IMR-90 (cell line): ENCODE measurements around the gene SPDYE18.
"Not testable (repeated sequence)": the region's sequence is repeated elsewhere in the genome, so short reads cannot be mapped to it uniquely, and the experiment has no call there.

Experiments used
- BHLHE40 ChIP-seq: fragments of 150-350 bp; IDR thresholded peaks from 2 replicates; pipeline ENCODE4 v1.6.1; 2016; ENCODE audit warnings: mild to moderate bottlenecking, low read depth, low read length
- CEBPB ChIP-seq: IDR thresholded peaks from 2 replicates; pipeline ENCODE4 v1.6.1; 2012; ENCODE audit warnings: low read depth, low read length, improper control_type of control experiment
- CHD1 ChIP-seq: IDR thresholded peaks from 2 replicates; pipeline ENCODE4 v1.6.1; 2012; ENCODE audit warnings: low read depth, low read length, improper control_type of control experiment
- ELK1 ChIP-seq: fragments of 150-350 bp; IDR thresholded peaks from 2 replicates; pipeline ENCODE4 v1.6.1; 2016; ENCODE audit warnings: low read depth, mild to moderate bottlenecking, low read length, moderate library complexity, borderline replicate concordance
- MAFK ChIP-seq: IDR thresholded peaks from 2 replicates; pipeline ENCODE4 v1.6.1; 2012; ENCODE audit warnings: low read depth, low read length, improper control_type of control experiment
- MAZ ChIP-seq: IDR thresholded peaks from 2 replicates; pipeline ENCODE4 v1.6.1; 2012; ENCODE audit warnings: low read depth, mild to moderate bottlenecking, low read length, improper control_type of control experiment, moderate library complexity, borderline replicate concordance
- MXI1 ChIP-seq: IDR thresholded peaks from 2 replicates; pipeline ENCODE4 v1.6.1; 2012; ENCODE audit warnings: low read depth, mild to moderate bottlenecking, low read length, moderate library complexity, borderline replicate concordance
- NFE2L2 ChIP-seq: fragments of 150-350 bp; IDR thresholded peaks from 2 replicates; pipeline ENCODE4 v1.6.1; 2016; ENCODE audit warnings: low read depth, mild to moderate bottlenecking, low read length
- POLR2A ChIP-seq: IDR thresholded peaks from 2 replicates; pipeline ENCODE4 v1.6.1; 2012; ENCODE audit warnings: mild to moderate bottlenecking, low read depth, low read length
- RAD21 ChIP-seq: IDR thresholded peaks from 2 replicates; pipeline ENCODE4 v1.6.1; 2012; ENCODE audit warnings: low read length, improper control_type of control experiment
- RFX5 ChIP-seq: IDR thresholded peaks from 2 replicates; pipeline ENCODE4 v1.8.0; 2012; ENCODE audit warnings: low read depth, mild to moderate bottlenecking, low read length, moderate library complexity
- SMC3 ChIP-seq: fragments of 150-350 bp; IDR thresholded peaks from 2 replicates; pipeline ENCODE4 v1.6.1; 2016; ENCODE audit warnings: low read depth, mild to moderate bottlenecking, antibody characterized with exemption, low read length, moderate library complexity
- TF ChIP-seq, protein P1 (sequence below): fragments of 150-350 bp; IDR thresholded peaks from 2 replicates; pipeline ENCODE4 v1.6.1; 2017; ENCODE audit warnings: mild to moderate bottlenecking, antibody characterized with exemption, low read length, low read depth
- TF ChIP-seq, protein P2 (sequence below): conservative IDR thresholded peaks from 2 replicates; pipeline ENCODE4 v1.5.1; 2012; ENCODE audit warnings: mild to moderate bottlenecking, low read depth, low read length, improper control_type of control experiment

DNA sequence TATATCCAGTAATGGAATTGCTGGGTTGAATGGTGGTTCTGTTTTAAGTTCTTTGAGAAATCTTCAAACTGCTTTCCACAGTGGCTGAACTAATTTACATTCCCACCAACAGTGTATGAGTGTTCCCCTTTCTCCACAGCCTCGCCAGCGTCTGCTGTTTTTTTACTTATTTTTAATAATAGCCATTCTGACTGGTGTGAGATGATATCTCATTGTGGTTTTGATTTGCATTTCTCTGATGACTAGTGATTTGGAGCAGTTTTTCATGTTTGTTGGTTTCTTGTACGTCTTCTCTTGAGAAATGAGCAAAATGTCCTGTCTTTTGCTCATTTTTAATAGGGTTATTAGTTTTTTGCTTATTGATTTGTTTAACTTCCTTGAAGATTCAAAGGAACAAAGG lies 38.1 kb upstream of the SPDYE18 start:
- TF ChIP-seq RAD21, POLR2A, MXI1, BHLHE40, CEBPB, CHD1, SMC3, RFX5, MAZ, ELK1, NFE2L2, MAFK: not testable (repeated sequence)
- TF ChIP-seq, protein P1, sequence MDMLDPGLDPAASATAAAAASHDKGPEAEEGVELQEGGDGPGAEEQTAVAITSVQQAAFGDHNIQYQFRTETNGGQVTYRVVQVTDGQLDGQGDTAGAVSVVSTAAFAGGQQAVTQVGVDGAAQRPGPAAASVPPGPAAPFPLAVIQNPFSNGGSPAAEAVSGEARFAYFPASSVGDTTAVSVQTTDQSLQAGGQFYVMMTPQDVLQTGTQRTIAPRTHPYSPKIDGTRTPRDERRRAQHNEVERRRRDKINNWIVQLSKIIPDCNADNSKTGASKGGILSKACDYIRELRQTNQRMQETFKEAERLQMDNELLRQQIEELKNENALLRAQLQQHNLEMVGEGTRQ: not testable (repeated sequence)
- TF ChIP-seq, protein P2, sequence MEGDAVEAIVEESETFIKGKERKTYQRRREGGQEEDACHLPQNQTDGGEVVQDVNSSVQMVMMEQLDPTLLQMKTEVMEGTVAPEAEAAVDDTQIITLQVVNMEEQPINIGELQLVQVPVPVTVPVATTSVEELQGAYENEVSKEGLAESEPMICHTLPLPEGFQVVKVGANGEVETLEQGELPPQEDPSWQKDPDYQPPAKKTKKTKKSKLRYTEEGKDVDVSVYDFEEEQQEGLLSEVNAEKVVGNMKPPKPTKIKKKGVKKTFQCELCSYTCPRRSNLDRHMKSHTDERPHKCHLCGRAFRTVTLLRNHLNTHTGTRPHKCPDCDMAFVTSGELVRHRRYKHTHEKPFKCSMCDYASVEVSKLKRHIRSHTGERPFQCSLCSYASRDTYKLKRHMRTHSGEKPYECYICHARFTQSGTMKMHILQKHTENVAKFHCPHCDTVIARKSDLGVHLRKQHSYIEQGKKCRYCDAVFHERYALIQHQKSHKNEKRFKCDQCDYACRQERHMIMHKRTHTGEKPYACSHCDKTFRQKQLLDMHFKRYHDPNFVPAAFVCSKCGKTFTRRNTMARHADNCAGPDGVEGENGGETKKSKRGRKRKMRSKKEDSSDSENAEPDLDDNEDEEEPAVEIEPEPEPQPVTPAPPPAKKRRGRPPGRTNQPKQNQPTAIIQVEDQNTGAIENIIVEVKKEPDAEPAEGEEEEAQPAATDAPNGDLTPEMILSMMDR: not testable (repeated sequence)
